GM18499 (cell line): ENCODE results near the gene EXOC7.
"Not testable (repeated sequence)": the region's sequence is repeated elsewhere in the genome, so short reads cannot be mapped to it uniquely, and the experiment has no call there.

Experiments used
- ATAC-seq: cut with Tn5 transposase; IDR thresholded peaks from one replicate; pipeline ENCODE4 v1.9.1; 2021; ENCODE audit warnings: moderate number of reproducible peaks; ENCODE audit not compliant: insufficient read depth, unreplicated experiment

The EXOC7 gene

DNA sequence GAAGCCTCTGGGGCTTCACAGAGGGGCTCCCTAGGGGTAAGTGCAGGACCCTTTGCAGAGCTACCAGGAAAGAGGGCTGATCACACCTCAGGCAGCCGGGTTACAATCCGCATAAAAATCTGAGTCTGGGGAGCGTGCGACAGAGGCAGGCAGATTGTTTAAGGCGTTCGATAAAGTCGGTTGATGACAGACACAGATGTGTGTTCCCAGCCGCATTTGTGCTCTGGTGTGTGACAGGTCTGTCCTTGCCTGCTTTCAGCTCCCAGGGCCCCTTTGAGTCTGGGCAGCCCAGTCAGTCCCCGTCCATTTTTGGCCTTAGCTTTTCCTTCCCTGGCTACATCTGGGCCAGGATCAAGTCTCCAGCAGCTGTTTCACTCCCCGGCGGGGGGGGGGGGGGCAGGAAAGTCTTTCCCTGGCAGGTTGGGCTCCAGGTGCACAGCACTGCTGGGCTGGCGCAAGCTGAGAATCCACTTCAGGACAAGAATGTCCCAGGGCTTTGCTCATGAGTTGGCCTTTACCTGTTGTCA, 25.9 kb downstream of the EXOC7 start:
- no peak for ATAC-seq

DNA sequence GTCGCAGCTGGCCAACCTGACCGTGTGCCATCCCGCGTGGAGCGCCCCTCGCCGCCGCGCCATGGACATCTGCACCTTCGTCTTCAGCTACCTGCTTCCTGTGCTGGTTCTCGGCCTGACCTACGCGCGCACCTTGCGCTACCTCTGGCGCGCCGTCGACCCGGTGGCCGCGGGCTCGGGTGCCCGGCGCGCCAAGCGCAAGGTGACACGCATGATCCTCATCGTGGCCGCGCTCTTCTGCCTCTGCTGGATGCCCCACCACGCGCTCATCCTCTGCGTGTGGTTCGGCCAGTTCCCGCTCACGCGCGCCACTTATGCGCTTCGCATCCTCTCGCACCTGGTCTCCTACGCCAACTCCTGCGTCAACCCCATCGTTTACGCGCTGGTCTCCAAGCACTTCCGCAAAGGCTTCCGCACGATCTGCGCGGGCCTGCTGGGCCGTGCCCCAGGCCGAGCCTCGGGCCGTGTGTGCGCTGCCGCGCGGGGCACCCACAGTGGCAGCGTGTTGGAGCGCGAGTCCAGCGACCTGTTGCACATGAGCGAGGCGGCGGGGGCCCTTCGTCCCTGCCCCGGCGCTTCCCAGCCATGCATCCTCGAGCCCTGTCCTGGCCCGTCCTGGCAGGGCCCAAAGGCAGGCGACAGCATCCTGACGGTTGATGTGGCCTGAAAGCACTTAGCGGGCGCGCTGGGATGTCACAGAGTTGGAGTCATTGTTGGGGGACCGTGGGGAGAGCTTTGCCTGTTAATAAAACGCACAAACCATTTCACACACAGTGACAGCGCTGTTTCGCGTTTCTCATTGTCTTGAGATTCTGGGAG, 26.6 kb downstream of the EXOC7 start:
- ATAC-seq: no peak

DNA sequence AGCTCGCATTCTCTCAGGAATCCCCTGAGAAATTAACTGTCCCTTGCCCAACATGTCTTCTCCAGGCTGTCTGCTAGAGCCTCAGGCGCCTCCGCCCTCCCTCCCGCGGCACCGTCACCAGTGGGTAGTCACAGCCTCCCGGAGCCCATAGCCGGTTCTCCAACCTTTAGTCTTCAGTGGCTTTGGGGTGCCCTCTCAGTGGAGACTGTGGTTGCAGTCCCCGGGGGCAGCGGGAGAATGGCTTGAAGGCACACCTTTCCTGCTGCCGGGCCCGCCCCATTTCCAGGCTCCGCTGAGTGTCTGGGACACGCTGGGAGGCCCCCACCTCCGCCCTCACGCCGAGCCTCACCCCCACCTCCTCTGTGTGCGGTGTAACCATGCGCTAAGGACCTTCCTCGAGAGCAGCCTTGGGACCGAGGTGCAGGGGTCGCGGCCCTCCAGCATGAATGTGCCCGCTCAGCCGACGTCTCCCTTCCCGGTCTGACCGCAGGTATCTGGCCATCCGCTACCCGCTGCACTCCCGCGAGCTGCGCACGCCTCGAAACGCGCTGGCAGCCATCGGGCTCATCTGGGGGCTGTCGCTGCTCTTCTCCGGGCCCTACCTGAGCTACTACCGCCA, 27.3 kb downstream of the EXOC7 start:
- no peak for ATAC-seq

DNA sequence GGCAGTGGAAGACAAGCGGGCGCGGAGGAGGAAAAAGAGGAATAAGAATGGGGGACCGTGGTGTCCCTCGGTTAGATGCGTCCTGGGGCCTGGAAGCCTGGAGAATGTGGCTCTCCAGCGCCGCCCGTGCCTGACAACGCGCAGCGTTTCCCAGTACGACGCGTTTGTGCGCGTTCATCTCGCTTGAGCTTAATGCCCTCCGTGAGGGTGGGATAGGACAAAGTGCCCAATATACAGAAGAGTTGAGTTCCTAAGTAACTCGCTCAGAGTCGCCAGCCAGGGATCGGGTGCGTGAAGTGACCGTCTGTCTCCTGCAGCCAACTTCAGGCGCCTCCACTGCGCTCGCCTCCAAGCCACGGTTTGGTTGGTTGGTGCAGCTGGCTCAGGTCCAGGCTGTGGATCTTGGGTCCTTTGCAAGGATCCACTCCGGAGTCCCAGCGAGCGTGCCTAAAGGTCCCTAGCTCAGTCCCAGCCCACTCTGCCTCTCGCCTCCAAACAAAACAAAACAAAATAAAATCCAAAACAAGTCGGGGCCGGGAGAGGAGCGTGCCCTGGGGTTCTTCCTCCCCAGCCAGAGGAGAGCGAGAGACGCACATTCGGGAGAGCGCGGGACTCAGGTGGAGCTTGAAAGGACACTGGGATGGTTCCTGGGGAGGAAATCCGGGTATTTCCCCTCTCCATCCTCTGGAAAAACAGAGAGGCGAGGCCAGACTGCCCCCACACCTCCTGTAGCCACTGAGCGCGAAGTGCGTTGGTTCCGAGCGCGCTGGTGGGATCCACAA, 28.0 kb downstream of the EXOC7 start:
- ATAC-seq: no peak

DNA sequence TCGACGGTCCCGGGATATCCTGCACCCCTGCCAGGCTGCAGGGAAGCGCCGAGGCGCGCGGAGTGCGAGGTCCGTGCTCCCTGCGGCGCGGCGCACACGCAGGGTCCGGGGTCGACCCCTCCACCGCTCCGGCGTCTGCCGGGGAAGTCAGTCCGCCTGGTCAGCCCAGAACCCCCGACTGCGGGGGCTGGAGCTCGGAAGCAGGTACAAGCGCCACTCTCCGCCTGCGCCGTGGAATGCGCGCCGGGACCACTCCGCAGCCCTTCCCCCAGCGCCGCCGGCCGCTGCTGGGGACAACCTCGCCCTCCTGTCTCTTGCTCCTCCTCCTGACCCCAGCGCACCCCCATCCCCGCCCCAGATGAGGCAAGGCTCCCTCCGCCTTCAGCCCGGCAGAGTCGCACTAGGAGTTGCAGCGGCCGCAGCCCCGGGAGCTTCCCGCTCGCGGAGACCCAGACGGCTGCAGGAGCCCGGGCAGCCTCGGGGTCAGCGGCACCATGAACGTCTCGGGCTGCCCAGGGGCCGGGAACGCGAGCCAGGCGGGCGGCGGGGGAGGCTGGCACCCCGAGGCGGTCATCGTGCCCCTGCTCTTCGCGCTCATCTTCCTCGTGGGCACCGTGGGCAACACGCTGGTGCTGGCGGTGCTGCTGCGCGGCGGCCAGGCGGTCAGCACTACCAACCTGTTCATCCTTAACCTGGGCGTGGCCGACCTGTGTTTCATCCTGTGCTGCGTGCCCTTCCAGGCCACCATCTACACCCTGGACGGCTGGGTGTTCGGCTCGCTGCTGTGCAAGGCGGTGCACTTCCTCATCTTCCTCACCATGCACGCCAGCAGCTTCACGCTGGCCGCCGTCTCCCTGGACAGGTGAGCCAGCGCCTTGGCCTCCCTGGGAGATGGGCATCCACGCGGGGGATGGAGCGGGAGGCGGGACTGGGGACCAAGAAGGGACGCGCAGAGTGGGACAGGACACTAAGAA, 28.9 kb downstream of the EXOC7 start, which contains the start of gene GALR2:
GALR2 (plus strand) TSS at position 392 of the 974 bp plus-strand sequence; CDS start at position 495, 103 bp downstream.
- ATAC-seq: no peak

DNA sequence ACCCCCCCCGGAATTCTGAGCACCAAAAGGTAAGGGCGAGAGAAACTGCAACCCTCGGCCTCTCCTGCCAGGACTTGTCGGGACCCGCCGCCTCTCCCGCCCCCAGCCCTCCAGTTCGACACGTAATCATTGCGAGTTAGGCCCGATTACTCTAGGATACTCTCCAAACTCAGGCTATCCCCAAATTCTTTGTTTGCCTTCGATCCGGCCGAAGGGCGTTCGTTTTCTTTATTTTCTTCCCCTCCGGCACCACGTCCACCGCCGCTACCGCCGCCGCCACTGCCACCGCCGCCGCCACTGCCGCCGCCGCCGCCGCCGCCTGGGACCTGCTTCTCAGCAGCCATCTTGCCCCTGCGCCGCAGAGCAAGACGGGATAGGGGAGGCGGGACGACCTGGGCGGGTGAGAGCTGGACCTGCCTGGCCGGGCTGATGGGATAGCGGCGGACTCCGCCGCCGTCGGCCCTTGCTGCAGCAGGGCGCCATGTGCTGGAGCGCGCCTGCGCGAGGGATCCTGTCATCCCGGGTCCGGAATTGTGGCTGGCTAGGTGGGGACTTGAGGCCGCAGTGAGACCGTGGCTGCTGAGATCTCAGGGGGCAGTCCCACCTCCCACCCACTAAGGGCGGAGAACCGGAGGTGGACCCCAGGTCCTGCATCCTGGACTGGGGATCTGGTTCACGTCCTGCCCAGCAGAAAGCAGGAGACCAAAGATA, 31.3 kb downstream of the EXOC7 start, which contains the start of gene SRP68:
SRP68 (minus strand) TSS at position 370 of the 711 bp plus-strand sequence; CDS start at position 344, 26 bp downstream.
- no peak for ATAC-seq

DNA sequence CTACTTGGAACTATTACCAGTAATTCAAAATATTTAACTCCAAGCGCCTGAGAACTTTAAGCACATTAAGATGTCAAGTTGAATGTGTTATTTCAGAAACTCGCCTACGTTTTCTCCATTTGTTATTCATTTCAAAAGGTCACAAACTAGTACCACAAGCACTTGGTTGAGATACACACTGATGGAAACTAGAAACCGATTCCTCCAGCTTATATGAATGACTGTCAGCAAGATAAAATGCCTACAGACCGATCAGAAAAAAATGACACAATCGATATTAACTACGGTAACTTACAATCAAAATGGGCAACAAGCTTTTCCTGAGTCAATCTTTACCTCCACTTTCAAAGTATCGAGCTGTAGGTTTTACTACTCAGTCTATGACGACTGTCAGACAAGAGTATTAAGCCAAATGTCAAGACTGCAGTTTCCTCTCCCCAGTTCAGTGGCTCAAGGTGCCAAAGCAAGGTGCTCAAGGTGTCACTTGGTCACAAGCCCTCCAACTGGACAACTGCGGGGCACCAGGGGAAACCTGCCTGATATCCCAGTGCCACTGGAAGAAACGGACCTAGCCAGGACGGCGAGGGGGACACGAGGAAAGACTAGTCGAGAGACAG, 31.9 kb downstream of the EXOC7 start:
- no peak for ATAC-seq

DNA sequence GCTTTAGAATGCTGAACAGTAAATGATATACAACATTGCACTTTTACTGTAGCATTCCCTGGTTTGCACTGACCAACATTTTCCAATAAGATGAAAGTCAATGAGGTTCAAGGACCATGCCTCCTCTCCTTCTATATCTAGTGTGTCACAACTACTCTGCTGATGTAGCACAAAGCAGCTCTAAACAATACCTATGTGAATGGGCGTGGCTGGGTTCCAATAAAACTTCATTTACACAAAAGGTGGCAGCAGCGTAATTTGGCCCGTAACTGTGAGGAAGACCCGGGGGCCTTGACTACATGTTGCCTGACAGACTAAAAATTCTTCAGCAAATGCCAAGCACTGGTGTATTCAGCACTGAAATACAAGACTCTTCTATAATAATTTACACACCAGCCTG, 37.8 kb downstream of the EXOC7 start:
- ATAC-seq: no peak

DNA sequence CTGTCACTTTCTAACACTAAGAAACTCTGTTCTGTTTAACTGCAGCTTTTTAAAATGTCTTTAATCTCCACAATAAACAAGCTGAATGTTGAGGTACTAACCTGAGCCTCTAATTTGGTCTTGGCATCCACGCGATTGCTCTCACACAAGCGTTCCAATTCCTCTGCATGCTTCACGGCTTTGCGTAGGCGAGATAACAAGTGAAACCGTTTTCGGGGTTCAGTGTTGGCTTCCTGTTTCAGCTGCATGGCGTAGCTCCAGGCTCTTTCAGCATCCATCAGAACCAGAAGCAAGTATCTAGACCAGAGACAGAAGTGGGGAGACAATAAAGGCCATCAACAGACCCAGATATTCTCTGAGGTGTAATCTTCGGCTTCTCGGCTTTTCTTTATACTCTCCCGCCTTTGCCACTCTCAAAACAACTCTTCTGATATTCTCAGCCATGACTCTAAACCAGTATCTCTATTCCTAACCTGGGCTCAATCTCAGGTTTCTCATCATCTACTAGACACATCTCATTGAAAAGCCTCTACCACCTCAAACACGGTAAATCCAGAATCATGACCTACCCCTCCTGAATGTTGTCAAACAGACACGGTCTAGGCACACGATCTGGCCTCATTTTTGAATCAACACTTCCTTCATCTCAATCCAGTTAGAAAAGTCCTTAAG, 39.6 kb downstream of the EXOC7 start:
- ATAC-seq: no peak

DNA sequence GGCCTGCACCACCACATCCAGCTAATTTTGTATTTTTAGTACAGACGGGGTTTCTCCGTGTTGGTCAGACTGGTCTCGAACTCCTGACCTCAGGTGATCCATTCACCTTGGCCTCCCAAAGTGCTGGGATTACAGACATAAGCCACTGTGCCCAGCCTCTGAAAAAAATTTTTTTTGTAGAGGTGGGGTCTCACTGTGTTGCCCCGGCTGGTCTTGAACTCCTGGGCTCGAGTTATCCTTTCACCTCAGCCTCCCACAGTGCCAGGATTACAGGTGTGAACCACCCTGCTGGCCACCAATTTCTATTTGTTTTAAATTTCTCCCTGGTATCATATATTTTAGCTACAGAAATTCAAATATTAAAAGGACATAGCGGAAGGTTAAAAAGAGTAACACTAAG, 45.3 kb downstream of the EXOC7 start:
- not testable (repeated sequence) for ATAC-seq

DNA sequence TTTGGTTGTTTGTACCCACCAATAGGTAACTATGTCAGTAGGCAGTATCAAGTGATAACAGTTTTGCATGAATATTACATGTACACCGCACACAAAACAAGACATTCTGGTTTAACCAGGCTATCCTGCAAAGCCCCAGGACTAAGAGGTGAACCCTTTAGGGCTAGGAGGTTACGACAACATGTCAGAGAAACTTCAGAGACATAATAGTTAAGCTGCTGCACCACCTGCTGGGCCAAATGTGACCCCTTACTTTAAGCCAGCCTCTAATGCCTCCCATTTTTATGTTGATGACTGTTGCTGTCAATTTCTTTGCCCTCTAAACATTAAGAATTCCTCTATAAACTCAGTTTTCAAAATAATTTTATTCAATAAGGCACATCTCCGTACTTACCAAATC, 46.7 kb downstream of the EXOC7 start:
- no peak for ATAC-seq

DNA sequence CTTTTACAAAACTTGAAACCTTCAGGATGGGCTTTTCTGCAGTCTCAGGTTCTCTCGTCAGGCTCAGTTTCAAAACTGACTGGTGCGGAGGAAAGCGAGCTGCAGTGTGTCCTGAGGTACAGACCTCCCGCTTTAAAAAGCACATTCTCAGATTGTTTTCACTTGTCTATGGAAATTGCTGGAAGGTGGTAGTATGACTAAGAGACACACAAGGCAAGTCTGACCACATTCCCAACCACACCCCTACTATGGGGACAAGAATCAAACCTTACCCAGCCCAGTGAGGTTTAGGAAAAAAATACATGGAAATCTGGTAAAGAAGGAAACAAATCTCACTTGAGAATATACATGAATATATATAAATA, 49.5 kb downstream of the EXOC7 start:
- no peak for ATAC-seq

DNA sequence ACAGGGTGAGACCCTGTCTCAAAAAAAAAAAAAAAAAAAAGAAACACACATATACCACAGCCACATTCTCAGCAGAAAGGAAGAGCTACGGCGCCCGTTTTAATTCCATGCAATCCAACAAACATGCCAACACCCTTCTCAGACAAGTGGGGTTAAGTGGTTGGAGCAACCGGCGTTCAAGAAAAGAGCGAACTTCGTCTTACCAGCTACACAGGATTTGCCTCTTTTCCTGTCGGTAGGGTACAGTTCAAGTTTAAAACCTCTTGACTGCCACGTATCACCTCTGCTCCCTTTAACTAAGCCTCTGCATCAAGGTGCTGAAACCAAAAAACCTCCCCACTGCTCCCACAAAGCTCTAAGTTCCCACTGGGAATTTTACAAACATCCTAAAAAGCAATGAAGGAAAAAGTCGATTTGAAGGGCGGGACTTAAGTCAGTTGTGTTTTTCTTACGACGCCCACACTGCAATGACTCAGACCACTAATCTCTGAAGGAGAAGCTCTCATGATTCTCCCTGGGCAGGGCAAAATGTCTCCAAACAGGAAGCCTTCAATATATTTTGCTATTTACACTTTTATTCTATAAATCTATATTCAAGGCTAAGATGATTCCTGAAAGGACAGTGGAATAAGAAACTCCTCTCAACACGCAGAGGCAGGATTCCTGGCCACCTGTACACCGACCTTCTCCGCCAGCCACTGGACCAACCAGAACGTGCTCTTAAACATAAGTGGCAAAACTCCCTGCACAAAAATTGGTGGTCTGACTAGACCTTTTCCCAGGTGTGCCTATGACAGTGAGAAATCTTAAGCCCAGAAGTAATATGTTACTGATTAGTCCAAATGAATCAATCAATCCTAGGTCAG, 50.1 kb downstream of the EXOC7 start:
- ATAC-seq: no peak

DNA sequence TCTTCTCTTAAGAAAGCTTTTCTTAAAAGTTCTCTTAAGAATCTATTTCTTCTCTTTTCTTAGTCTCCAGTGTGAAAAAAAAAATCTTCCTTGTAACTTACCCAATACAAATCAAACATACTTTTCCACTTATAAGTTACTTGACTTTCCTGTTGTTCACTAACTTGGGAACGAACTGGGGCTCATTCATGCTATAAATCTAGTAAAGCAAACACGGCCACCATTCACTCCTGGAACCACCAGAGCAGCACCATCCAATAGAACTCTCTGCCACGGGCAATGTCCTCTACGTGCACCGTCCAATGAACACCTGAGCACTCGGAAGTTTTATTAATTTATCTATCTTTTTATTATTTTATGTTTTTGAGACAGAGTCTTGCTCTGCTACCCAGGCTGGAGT, 52.0 kb downstream of the EXOC7 start:
- no peak for ATAC-seq

DNA sequence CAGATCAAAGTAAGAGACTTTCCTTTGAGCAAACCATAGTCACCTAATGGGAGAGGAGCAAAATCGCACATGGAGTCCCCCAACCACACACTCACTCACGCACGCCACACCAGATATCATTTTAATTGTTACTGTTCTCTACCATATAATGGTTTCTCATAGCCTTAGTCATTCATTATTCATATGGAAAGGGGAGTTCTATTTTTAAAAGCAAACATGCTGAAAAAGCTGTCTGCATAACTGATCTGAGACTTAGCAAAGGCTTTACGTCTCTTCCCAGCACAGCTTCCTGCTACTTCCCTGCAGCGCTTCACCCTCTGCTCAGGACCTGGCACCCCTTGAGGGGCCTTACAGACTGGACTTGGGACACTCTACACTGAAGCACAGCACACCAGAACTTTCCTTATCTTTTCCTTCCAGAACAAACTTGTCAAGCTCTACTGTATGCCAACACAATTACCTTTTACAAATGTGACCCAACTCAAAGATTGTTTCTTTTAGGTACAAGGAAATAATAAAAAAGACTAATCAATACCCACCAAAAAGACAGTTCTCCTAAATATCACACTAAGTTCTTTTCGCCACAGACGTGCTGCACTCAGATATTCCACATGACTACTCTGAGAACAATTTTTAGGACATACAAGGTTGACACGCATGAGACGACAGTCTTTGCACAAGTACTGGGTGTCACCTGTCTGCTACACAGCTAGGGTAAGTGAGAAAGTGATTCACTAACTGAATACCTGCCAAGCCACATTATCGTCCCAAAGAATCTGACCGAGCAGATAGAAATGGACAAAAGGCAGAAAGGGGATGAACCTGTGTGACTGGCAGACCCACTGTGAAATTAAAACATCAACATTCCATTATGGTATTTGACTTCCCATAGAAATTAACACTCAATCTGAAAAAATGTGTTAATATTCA, 52.8 kb downstream of the EXOC7 start:
- ATAC-seq: no peak
